ENCODE results near the gene PNPLA3.

Gene PNPLA3

GRCh38 chr22:43991316-43992020 lies 67.9 kb downstream of the PNPLA3 start:
- in situ Hi-C loops (cut with HindIII; ENCODE audit: low sequenced_read_pairs): no loop called here

GRCh38 chr22:43992331-43992821 lies 68.8 kb downstream of the PNPLA3 start:
- in situ Hi-C loops (cut with HindIII; ENCODE audit: low sequenced_read_pairs): no loop called here

GRCh38 chr22:43993072-43993760 lies 69.6 kb downstream of the PNPLA3 start:
- in situ Hi-C loops (cut with HindIII; ENCODE audit: low sequenced_read_pairs): no loop called here

- in situ Hi-C loops (cut with HindIII; ENCODE audit: low sequenced_read_pairs): no loop called here
These were observed 70.4 kb downstream of the PNPLA3 start for GRCh38 chr22:43994006-43994405.

- in situ Hi-C loops (cut with HindIII; ENCODE audit: low sequenced_read_pairs): no loop called here
These were observed 70.8 kb downstream of the PNPLA3 start for GRCh38 chr22:43994416-43994815.

- in situ Hi-C loops (cut with HindIII; ENCODE audit: low sequenced_read_pairs): no loop called here
These were observed 71.6 kb downstream of the PNPLA3 start for GRCh38 chr22:43995057-43995685.

GRCh38 chr22:43995798-43996169 lies 72.2 kb downstream of the PNPLA3 start:
- in situ Hi-C loops (cut with HindIII; ENCODE audit: low sequenced_read_pairs): no loop called here

- in situ Hi-C loops (cut with HindIII; ENCODE audit: low sequenced_read_pairs): no loop called here
These were observed 72.8 kb downstream of the PNPLA3 start for GRCh38 chr22:43996170-43996980.

GRCh38 chr22:43996981-43997265 lies 73.3 kb downstream of the PNPLA3 start:
- in situ Hi-C loops (cut with HindIII; ENCODE audit: low sequenced_read_pairs): no loop called here
